Motor neuron (in vitro differentiated cells): ENCODE measurements around the gene COLEC12. TPM values are rescaled to one million over a fixed set of nuclear protein-coding genes. Genes with fewer than 3 reads are reported as not detected.

Experiments
- ATAC-seq, 8 experiments: fragments of 200-7000 bp; cut with Tn5 transposase; replicated peaks in 6 of 8; 2 replicates each; pipeline ENCODE4 v1.8.0; 2021; ENCODE audit warnings: mild to moderate bottlenecking in 8 of 8, moderate library complexity in 8 of 8
- H3K27ac ChIP-seq, 2 donors: fragments of 250-450 bp; sonication (Bioruptor Pico); 2 replicates each; pipeline ENCODE4 v1.9.0; 2021; ENCODE audit warnings: antibody characterized with exemption in 2 of 2, mild to moderate bottlenecking in 2 of 2, moderate library complexity in 1 of 2
- H3K4me1 ChIP-seq, 2 donors: fragments of 250-450 bp; sonication (Bioruptor Pico); replicated peaks in 1 of 2; 2 replicates each; pipeline ENCODE4 v1.6.1; 2021; ENCODE audit warnings: antibody characterized with exemption in 2 of 2, mild to moderate bottlenecking in 2 of 2, moderate library complexity in 1 of 2
- H3K4me3 ChIP-seq, 5 donors: fragments of 250-450 bp; sonication (Bioruptor Pico); 2 replicates each; pipeline ENCODE4 v1.9.0; 2021; ENCODE audit warnings: antibody characterized with exemption in 5 of 5, mild to moderate bottlenecking in 5 of 5, moderate library complexity in 4 of 5
- WGBS, 10 experiments: fragments of 450-650 bp; shearing (Covaris generic); methylation state at CpG; one replicate each; pipeline ENCODE4 v1.0.0; 2022; 5-methylcytosine and 5-hydroxymethylcytosine counted together
- in situ Hi-C, 9 experiments: fragments of 400-800 bp; cut with MboI; loops; one replicate each; pipeline ENCODE4 v1.15.0; 2021; ENCODE audit warnings: low sequenced_read_pairs in 9 of 9, low pct_unique_long_range_greater_than_20kb in 2 of 9; ENCODE audit not compliant: unreplicated experiment in 9 of 9
- total RNA-seq, 8 experiments: library from RNA; unstranded; fragments of 300-600 nt; gene quantifications; 2 replicates each; pipeline versions ENCODE4 v1.2.3 to v1.2.4, GENCODE V29; 2022

The COLEC12 gene
- total RNA-seq, 8 experiments from 2014 or later: 0.49 to 103 (median 3.7) TPM

DNA sequence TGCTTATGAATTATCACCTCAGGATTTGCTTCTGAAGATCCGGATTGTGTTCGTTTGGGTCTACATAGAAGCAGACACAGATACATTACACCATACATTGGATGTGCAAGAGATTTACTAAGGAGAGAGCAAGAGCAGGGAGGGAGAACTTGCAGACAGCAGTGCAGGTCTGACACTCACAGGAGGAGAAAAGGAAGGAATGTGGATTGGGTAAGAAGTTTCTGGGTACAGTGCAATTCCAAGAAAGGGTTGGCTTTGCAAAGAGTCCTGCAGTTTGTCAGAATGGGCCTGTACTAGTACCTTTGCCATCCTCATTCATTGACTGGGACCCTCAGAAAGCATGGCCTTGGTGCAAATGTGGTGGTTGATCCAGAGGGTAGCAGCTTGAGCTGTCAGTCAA is 227.9 kb downstream of the COLEC12 start:
- in situ Hi-C loops: no loop called here
- H3K4me3 ChIP-seq: no peak overlapping the region

DNA sequence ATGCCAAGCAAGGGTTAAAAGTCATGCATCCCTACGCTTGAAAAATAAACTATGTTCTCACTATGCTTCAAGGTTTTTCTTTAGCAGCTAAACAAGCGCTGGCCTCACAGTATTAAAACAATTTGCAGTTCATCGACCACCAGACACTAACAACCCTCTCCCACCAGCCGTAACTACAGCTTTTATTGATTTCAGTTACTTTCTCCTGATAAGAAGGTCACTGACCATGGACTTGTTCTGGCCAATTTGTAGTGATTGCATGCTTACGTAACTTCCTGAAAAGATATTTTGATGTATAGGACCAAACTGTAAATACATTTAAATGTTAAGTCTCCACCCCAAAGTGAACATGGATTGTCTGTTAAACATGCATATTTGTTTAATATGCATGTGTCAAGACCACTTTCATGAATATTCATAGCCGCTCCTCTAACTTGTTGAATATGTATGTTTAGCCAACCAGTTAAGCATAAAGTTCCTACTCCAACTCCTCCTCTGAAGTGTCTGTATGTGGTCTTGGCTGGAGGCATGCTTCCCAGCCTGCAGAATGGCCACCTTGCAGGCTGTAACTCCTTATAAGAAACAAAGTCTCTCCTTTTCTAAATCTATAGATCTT is 230.9 kb downstream of the COLEC12 start:
- Histone ChIP-seq H3K4me1 (peaks cover 12 to 13% of the 10 kb centered on the region in 2 donors), H3K4me3 (peak overlapping the region in 1 of 5 donors; percentile 71), H3K27ac (peak overlapping the region in 1 of 2 donors; percentile 89)
- 8 to 96% (median 77%) methylated on average over 1 to 6 of the region's 6 CpGs for WGBS, 10 experiments
- peak in 3 of 8 experiments; percentile 36 to 76 (median 45) for ATAC-seq
- in situ Hi-C loops: no loop called here

More for the DNA sequence above, 227.9 kb downstream of the COLEC12 start:
- 83 to 100% (median 93%) methylated on average over 1 to 2 of the region's 2 CpGs; no CpG with 5 or more reads in 5 of the 10 experiments for WGBS, 10 experiments
- Histone ChIP-seq H3K27ac (no peak overlapping the region), H3K4me1 (peaks cover 5 to 11% of the 10 kb centered on the region in 2 donors)
- no peak for ATAC-seq

DNA sequence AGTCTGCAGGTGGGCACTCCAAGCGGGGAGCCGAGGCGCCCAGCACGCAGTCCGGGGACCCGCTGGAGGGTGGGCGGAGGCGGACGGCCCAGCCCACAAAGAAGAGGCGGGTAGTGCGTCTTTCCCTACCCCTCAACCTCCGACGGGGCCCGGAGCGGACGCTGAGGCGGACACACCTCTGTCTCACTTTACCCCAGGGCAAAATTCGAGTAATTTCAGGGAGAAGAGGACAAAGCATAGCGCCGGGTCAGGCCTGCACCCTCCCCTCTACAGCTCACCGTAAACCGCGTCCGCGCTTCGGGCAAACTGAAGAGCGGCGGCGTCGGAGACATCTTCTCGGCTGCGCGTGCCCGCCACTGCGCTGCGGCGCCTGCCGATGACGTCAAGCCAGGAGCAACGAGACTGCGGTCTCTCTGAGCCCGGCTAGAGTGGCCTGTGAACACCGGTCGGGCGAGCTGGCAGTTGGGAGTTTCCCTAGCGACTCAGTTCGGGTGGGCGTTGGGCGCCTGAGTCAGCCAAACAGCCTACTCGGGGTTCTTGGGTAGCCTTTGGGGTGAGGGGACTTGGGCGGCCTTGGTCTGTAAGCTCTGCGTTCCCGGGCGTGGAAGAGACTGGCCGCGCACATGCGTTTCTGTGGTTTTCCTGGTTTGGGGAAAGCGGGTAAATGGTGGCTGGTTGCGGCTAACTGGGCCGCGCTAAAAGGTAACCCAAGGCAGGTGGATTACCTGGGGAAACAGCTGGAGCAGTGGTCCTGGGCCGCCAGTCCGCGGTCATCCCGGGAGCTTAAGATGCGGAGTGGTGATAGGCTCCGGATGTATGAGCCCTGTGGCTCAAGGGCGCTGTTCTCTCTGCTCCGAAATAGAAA is 232.6 kb downstream of the COLEC12 start, which contains the start of gene THOC1:
TSS of gene THOC1 (minus strand) at position 360 of the 865 bp plus-strand sequence. CDS start at position 332, 28 bp downstream.
- H3K4me3 ChIP-seq: peak within 1 kb of the TSS; percentile 67 to 88 (median 76)
- ATAC-seq: peak; percentile 85 to 96 (median 94)
- H3K4me1 ChIP-seq: peaks cover 12 to 13% of the 10 kb centered on the region in 2 donors
- WGBS, 10 experiments: 0 to 5% (median 0%) methylated on average over 1 to 24 of the region's 69 CpGs; no CpG with 5 or more reads in 3 of the 10 experiments
- in situ Hi-C loops: no loop called here
- H3K27ac ChIP-seq: peak within 1 kb of the TSS; percentile 85 to 89

DNA sequence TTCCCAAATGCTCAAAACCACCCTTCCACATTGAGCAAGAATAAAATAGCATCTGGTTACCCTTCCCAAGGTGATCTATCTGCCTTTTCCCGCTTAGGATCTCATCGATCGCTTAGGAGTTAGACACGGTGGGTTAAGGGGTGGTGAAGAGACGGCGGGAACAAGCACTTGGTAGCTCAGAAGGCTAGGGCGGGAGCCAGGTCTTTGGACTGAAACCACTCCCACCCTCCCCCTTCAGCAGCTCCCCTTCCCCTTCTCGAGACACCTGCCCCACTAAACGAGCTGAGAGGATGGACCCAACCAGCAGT is 233.2 kb downstream of the COLEC12 start:
- Histone ChIP-seq H3K4me1 (peaks cover 12 to 13% of the 10 kb centered on the region in 2 donors), H3K27ac (peak overlapping the region; percentile 85 to 89), H3K4me3 (peak overlapping the region; percentile 67 to 88 (median 76))
- 0% methylated on average over 1 to 5 of the region's 9 CpGs; no CpG with 5 or more reads in 4 of the 10 experiments for WGBS, 10 experiments
- peak in 3 of 8 experiments; percentile 4 to 16 (median 8) for ATAC-seq
- in situ Hi-C loops: no loop called here

Other genes with a start within 250 kb of the COLEC12 start
- gene THOC1, start 232.7 kb downstream of the COLEC12 start, total RNA-seq: 100 to 1,000 TPM in 1 of 8 experiments, 10 to 100 TPM in 7; 22.3 to 159 (median 54.4) TPM
- gene CETN1, start 79.7 kb upstream of the COLEC12 start, total RNA-seq: under 1 TPM in 2 of 8 experiments, not detected in 6; 0.08 to 0.28 TPM
- gene CLUL1, start 96.3 kb upstream of the COLEC12 start, total RNA-seq: 1 to 10 TPM in 5 of 8 experiments, under 1 TPM in 3; 0.18 to 3.7 (median 2.2) TPM
- gene TYMS, start 157.0 kb upstream of the COLEC12 start, total RNA-seq: 100 to 1,000 TPM in 2 of 8 experiments, 10 to 100 TPM in 4, 1 to 10 TPM in 2; 6.5 to 127 (median 14.7) TPM
- 100 to 1,000 TPM in 2 of 8 experiments, 10 to 100 TPM in 3, 1 to 10 TPM in 3; 4.6 to 135 (median 12.4) TPM for gene ENOSF1, start 211.9 kb upstream of the COLEC12 start, total RNA-seq